BJ (cell line): Measurements from ENCODE around the gene MVD. TPM values are rescaled to one million over a fixed set of nuclear protein-coding genes. Genes with fewer than 3 reads are reported as not detected.
A peak's percentile ranks its signal among the peaks of the same experiment; 100 is the strongest.

ENCODE experiments used
- CTCF ChIA-PET: fragments of 350-600 bp; formaldehyde crosslinking; extraction: SDS; loops from one replicate; lab custom pipeline; 2021; ENCODE audit warnings: antibody characterized with exemption, inconsistent platforms; lab: Yijun Ruan, JAX
- POLR2A ChIA-PET: fragments of 300-600 bp; sonication (Branson Sonifier 250); formaldehyde crosslinking; extraction: SDS; loops from one replicate; lab custom pipeline; 2021; ENCODE audit warnings: antibody characterized with exemption; lab: Charles Lee
- DNase-seq: peaks from one replicate; pipeline ENCODE4 v3.0.0-alpha.2; 2011; ENCODE audit warnings: low read depth
- H3K27me3 ChIP-seq: 2 replicates; pipeline ENCODE4 v1.6.0; 2011; ENCODE audit warnings: low read length; ENCODE audit not compliant: control insufficient read depth, insufficient read depth
- H3K36me3 ChIP-seq: 2 replicates; pipeline ENCODE4 v1.5.1; 2011; ENCODE audit warnings: low read length; ENCODE audit not compliant: control insufficient read depth, insufficient read depth
- H3K4me3 ChIP-seq: 2 replicates; pipeline ENCODE4 v1.5.1; 2011; ENCODE audit warnings: low read depth, mild to moderate bottlenecking, control low read depth, low read length
- polyA plus RNA-seq: library from polyadenylated mRNA; depleted of rRNA; stranded (reverse); fragments of >200 nt; gene quantifications from 2 replicates; pipeline ENCODE4 v1.2.3, GENCODE V29; 2011
- TF ChIP-seq, protein P1 (sequence below): IDR thresholded peaks from 2 replicates; pipeline ENCODE4 v1.5.1; 2011; ENCODE audit warnings: low read depth, mild to moderate bottlenecking, control low read depth, inconsistent platforms, low read length, moderate library complexity; ENCODE audit not compliant: insufficient read depth

The MVD gene
- polyA plus RNA-seq, 1 experiment: 17.4 TPM

DNA sequence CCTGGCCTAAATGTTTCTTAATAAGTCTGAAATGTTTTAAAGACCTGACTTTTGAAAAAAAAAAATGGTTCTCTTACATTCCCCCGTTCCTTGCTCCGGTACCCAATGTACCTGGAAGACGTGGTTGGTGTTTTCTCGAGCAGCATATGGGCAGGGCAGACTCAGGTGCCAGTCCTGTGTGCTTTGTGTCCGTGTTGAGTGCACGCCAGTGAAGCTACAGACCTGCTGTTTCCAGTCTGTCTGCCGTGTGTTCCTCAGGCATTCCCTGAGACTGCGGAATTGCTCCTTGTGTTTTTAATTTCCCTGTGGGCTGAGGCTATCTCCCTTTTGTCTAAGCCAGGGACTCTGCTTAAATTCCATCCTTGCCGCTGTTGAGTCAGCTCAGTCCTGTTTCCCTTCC lies 36.2 kb downstream of the MVD start:
- ChIA-PET POLR2A (no interaction called here), CTCF (interaction anchor here (0.7 to 1.2 kb wide), 2 partner anchors 10 to 64 kb away, joined by 4 to 7 read pairs; no protein-coding TSS in a partner anchor)
- TF ChIP-seq, protein P1, sequence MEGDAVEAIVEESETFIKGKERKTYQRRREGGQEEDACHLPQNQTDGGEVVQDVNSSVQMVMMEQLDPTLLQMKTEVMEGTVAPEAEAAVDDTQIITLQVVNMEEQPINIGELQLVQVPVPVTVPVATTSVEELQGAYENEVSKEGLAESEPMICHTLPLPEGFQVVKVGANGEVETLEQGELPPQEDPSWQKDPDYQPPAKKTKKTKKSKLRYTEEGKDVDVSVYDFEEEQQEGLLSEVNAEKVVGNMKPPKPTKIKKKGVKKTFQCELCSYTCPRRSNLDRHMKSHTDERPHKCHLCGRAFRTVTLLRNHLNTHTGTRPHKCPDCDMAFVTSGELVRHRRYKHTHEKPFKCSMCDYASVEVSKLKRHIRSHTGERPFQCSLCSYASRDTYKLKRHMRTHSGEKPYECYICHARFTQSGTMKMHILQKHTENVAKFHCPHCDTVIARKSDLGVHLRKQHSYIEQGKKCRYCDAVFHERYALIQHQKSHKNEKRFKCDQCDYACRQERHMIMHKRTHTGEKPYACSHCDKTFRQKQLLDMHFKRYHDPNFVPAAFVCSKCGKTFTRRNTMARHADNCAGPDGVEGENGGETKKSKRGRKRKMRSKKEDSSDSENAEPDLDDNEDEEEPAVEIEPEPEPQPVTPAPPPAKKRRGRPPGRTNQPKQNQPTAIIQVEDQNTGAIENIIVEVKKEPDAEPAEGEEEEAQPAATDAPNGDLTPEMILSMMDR: no peak
- Histone ChIP-seq H3K36me3 (peaks cover 49% of the 10 kb centered on the region), H3K27me3 (no peaks in the 10 kb centered on the region), H3K4me3 (no peak overlapping the region)
- peak; percentile 26 for DNase-seq

DNA sequence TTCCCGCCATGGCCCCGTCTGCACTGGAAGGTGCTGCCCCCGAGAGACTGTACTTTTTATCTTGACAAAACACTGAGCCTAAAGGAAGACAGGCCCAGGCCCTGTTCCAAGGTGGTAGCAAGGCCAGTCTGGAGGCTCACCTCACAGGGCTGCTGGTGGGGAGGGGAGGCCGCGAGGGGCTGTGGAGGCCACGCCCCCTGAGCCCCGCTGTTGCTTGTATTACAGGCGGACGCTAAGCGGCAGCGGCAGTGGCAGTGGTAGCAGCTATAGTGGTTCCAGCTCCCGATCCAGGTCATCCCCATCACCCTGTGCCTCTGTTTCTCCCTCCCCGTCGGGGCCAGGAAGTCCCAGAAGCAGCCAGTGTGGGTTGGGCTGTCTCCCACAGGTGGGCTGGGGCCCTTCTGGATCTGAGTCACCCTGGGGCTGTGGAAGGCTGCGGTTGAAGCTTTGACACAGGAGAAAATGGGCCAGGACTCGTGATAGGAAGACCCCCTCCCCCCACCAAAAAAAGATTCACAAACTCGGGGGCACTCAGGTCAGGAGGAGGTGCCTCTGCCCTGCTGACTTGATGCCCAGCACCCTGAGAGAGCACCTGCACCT lies 37.8 kb downstream of the MVD start:
- H3K27me3 ChIP-seq: no peaks in the 10 kb centered on the region
- TF ChIP-seq, protein P1: no peak
- ChIA-PET CTCF (no interaction called here), POLR2A (no interaction called here)
- H3K4me3 ChIP-seq: no peak overlapping the region
- peaks cover 43% of the 10 kb centered on the region for H3K36me3 ChIP-seq
- no peak for DNase-seq

DNA sequence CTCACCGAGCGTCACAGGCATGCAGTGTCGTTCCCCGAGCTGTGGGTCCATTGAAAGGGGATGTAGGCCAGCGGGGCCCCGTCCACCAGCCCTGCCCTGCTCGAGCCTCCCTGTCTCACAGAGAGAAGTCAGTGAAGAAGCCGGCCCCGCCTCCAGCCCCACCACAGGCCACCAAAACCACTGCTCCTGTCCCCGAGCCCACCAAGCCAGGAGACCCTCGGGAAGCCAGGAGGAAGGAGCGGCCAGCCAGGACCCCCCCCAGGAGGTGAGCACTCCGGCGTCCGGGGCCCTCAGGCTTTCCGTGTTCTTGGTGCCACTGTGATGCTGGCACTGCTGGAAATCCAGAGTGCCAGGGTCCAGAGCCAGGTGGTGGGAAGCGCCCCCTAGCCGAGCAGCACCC lies 38.4 kb downstream of the MVD start:
- CTCF ChIA-PET: no interaction called here
- POLR2A ChIA-PET: no interaction called here
- H3K27me3 ChIP-seq: no peaks in the 10 kb centered on the region
- no peak for DNase-seq
- TF ChIP-seq, protein P1: no peak
- H3K36me3 ChIP-seq: peaks cover 43% of the 10 kb centered on the region
- no peak overlapping the region for H3K4me3 ChIP-seq

DNA sequence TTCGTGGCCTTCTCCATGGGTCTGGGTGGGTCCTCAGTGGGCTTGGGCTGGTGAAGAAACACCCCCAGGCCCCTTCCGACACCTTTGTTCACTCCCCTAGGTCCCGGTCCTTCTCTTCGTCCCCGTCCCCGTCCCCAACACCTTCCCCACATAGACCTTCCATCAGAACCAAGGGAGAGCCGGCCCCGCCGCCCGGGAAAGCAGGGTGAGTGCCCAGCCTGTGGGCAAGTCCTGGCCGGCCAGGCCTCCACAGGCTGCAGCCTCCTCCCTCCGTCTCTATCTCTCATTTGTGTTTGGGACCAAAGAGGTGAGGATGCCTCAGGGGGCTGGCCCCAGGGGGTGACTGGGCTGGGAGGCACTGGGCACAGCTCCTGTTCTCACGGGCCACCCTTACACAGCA lies 39.0 kb downstream of the MVD start:
- ChIA-PET CTCF (interaction anchor here (1.0 kb wide), 1 partner anchor 9 kb away, joined by 3 read pairs; no protein-coding TSS in a partner anchor), POLR2A (no interaction called here)
- Histone ChIP-seq H3K4me3 (no peak overlapping the region), H3K36me3 (peaks cover 43% of the 10 kb centered on the region), H3K27me3 (no peaks in the 10 kb centered on the region)
- TF ChIP-seq, protein P1: no peak
- no peak for DNase-seq

DNA sequence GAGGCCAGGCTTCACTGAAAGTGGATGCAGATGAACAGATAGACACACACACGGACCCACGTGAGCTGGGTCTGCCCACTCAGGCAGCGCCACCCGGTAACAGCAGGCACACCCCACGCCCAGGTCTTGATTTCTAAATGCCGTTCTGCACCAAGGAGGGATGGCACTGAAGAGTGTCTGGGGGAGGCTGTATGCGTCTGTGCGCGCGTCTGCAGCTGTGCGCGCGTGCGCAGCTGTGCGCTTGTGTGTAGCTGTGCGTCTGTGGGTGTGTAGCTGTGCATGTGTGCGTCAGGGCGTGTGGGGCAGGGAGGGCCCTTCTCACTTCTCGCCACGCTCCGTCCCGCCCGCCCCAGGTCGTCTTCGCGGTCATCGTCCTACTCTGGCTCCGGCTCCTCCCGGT lies 40.0 kb downstream of the MVD start:
- H3K4me3 ChIP-seq: no peak overlapping the region
- POLR2A ChIA-PET: no interaction called here
- CTCF ChIA-PET: interaction anchor here (1.0 kb wide), 1 partner anchor 10 kb away, joined by 3 read pairs; no protein-coding TSS in a partner anchor

More for the DNA sequence above, 40.0 kb downstream of the MVD start:
- Histone ChIP-seq H3K36me3 (peaks cover 40% of the 10 kb centered on the region), H3K27me3 (no peaks in the 10 kb centered on the region)
- TF ChIP-seq, protein P1: no peak
- no peak for DNase-seq
